Hindlimb muscle (tissue), 1 donor: ENCODE measurements around the gene ZBED1. TPM values are rescaled to one million over a fixed set of nuclear protein-coding genes. Genes with fewer than 3 reads are reported as not detected.
"Not testable (repeated sequence)": the region's sequence is repeated elsewhere in the genome, so short reads cannot be mapped to it uniquely, and the experiment has no call there.

Experiments
- DNase-seq: peaks from one replicate; pipeline ENCODE4 v3.0.0-alpha.2; 2013
- polyA plus RNA-seq: library from polyadenylated mRNA; unstranded; fragments of 120-200 nt; gene quantifications from one replicate; pipeline ENCODE4 v1.2.1, GENCODE V29; 2013; ENCODE audit not compliant: insufficient read length

ZBED1 gene
- polyA plus RNA-seq, 1 donor, result 29.1 TPM

GRCh38 chrX:2473064-2473463 is 27.7 kb downstream of the ZBED1 start:
- DNase-seq, result not testable (repeated sequence)

GRCh38 chrX:2471641-2472040 is 29.1 kb downstream of the ZBED1 start:
- DNase-seq, result no peak

GRCh38 chrX:2471126-2471525 is 29.6 kb downstream of the ZBED1 start:
- DNase-seq, result not testable (repeated sequence)

GRCh38 chrX:2469852-2470251 is 30.9 kb downstream of the ZBED1 start:
- DNase-seq, result not testable (repeated sequence)

GRCh38 chrX:2469196-2469685 is 31.5 kb downstream of the ZBED1 start:
- no peak for DNase-seq

GRCh38 chrX:2468261-2469195 is 32.2 kb downstream of the ZBED1 start:
- no peak for DNase-seq

- DNase-seq, result no peak
Measured at GRCh38 chrX:2466876-2467656, 33.7 kb downstream of the ZBED1 start.

- DNase-seq, result no peak
Measured at GRCh38 chrX:2464677-2465166, 36.1 kb downstream of the ZBED1 start.

GRCh38 chrX:2463973-2464676 is 36.7 kb downstream of the ZBED1 start:
- no peak for DNase-seq

GRCh38 chrX:2463481-2463880 is 37.3 kb downstream of the ZBED1 start:
- not testable (repeated sequence) for DNase-seq

- DNase-seq, result no peak
Measured at GRCh38 chrX:2462780-2463179, 38.0 kb downstream of the ZBED1 start.

- DNase-seq, result no peak
Measured at GRCh38 chrX:2462074-2462473, 38.7 kb downstream of the ZBED1 start.

GRCh38 chrX:2461711-2462016 is 39.1 kb downstream of the ZBED1 start:
- no peak for DNase-seq

GRCh38 chrX:2460821-2461710 is 39.7 kb downstream of the ZBED1 start:
- not testable (repeated sequence) for DNase-seq

GRCh38 chrX:2460048-2460447 is 40.7 kb downstream of the ZBED1 start:
- not testable (repeated sequence) for DNase-seq

- no peak for DNase-seq
Measured at GRCh38 chrX:2458309-2458708, 42.5 kb downstream of the ZBED1 start.

GRCh38 chrX:2457289-2458133 is 43.3 kb downstream of the ZBED1 start:
- DNase-seq, result no peak

- not testable (repeated sequence) for DNase-seq
Measured at GRCh38 chrX:2456091-2456490, 44.7 kb downstream of the ZBED1 start.

- not testable (repeated sequence) for DNase-seq
Measured at GRCh38 chrX:2454620-2455019, 46.2 kb downstream of the ZBED1 start.

GRCh38 chrX:2452799-2453198 is 48.0 kb downstream of the ZBED1 start:
- no peak for DNase-seq
